HG03571 (cell line): ENCODE results near the gene TMPO.
"Not testable (repeated sequence)": the region's sequence is repeated elsewhere in the genome, so short reads cannot be mapped to it uniquely, and the experiment has no call there.

ENCODE experiments used
- ATAC-seq: cut with Tn5 transposase; IDR thresholded peaks from one replicate; pipeline ENCODE4 v1.9.1; 2021; ENCODE audit not compliant: unreplicated experiment

Gene TMPO

DNA sequence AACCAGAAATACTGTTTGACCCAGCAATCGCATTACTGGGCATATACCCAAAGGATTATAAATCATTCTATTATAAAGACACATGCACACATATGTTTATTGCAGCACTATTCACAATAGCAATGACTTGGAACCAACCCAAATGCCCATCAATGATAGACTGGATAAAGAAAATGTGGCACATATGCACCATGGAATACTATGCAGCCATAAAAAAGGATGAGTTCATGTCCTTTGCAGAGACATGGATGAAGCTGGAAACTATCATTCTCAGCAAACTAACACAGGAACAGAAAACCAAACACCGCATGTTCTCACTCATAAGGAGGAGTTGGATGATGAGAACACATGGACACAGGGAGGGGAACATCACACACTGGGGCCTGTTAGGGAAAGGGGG is 61.4 kb downstream of the TMPO start:
- ATAC-seq = not testable (repeated sequence)

DNA sequence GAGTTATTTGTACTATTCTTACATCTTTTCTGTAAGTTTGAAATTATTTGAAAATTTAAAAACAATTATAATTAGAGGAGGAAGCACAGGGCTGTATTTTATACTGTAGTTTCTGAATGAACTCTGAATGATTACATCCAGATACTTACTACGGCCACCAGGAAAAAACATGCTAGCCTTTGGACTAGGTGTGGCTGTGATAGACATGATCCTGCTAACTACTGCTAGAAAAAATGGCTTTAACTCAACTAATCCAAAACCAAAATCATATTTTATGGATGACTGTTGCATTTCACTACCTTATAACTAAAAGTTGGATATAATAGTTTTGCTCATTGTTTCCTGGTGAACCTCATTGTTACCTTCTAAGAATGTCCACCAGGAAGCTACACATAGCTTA is 63.0 kb downstream of the TMPO start:
- no peak for ATAC-seq

- no peak for ATAC-seq
These were observed 63.4 kb downstream of the TMPO start for GRCh38 chr12:98578821-98579220.

DNA sequence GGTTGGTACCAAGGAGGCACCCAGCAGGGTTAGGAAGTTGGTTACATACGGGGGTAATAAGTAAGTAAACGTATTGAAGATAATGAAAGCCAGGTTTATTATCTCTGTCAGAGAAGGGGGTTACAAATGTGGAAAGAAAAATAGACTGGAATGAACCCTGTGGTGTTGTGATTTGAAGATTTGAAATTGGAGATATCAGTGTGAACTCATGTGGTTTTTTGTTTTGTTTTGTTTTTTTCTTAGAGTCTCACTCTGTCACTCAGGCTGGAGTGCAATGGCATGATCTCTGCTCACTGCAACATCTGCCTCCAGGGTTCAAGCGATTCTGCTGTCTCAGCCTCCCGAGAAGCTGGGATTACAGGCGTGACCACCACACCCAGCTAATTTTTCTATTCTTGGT is 64.0 kb downstream of the TMPO start:
- no peak for ATAC-seq

GRCh38 chr12:98579835-98580234 is 64.4 kb downstream of the TMPO start:
- ATAC-seq = no peak

GRCh38 chr12:98580695-98581094 is 65.3 kb downstream of the TMPO start:
- no peak for ATAC-seq

DNA sequence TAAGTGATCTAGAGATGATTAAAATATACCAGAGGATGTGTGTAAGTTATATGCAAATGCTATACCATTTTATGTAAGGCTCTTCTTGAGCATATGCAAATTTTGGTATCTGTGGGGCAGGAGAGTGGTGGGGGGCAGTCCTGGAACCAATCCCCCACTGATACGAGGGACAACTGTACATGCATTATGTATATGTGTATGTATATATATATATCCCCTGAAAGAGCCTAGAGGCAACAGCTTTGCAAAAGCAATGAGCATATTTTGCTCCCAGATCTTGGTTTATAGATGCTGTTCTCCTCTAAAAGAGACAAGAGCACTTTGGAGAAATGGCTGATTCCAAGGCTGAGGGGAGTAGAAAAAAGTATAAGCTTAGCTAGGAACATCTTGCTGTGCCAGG is 65.7 kb downstream of the TMPO start:
- no peak for ATAC-seq

GRCh38 chr12:98582093-98582492 is 66.7 kb downstream of the TMPO start:
- no peak for ATAC-seq

DNA sequence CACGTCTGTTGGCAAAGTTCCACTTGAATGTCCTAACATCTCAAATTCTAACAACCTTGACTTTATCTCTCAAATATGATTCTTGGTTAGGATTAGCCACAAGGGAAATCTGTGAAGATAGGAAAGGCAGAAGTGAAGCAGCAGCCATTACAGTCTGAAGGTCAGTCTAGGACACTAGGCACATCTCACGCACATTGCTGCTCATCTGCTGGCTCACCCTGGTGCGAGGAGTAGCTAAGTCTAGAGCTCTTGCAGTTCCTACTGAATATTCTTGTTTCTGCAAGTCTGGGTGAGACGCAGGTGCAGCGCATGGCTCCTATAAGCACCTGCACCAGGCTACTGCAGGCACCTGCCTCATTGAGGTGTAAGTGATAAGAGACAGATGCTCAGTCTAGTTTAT is 71.7 kb downstream of the TMPO start:
- no peak for ATAC-seq

DNA sequence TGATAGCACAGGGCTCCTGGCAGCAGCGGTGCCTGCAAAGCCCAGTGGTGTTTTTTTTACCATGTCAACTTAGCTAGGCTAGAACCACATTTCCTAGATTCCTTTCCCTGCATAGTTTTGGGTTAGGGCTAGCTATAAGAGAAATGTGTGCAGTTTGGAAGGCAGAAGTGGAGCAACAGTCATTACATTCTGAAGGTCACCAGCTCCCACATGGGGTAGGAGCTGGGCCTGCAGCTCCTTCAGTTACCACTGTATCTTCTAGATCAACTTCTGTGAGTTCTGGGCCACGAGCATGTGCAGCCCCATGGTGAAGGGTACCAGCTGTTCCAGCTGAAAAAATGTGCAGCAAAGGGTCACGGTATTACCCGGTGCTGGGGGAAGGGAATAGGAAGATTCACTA is 75.8 kb downstream of the TMPO start:
- ATAC-seq = no peak

- no peak for ATAC-seq
These were observed 77.5 kb downstream of the TMPO start for GRCh38 chr12:98592825-98593322.

GRCh38 chr12:98593351-98594049 is 78.1 kb downstream of the TMPO start, which contains the start of gene SLC25A3:
Gene SLC25A3 (plus strand): TSS chr12:98593686. CDS start chr12:98593979, 293 bp downstream.
- peak; percentile 99 for ATAC-seq

GRCh38 chr12:98594050-98594835 is 78.9 kb downstream of the TMPO start:
- peak; percentile 11 for ATAC-seq

GRCh38 chr12:98595243-98595988 is 80.0 kb downstream of the TMPO start:
- ATAC-seq = no peak

- not testable (repeated sequence) for ATAC-seq
These were observed 81.9 kb downstream of the TMPO start for GRCh38 chr12:98597313-98597712.
